HEK293 (cell line): Measurements from ENCODE around the gene CACTIN.
"Not testable (repeated sequence)": the region's sequence is repeated elsewhere in the genome, so short reads cannot be mapped to it uniquely, and the experiment has no call there.

Source experiments
- CTCF ChIA-PET: fragments of 350-600 bp; formaldehyde crosslinking; extraction: SDS; loops from one replicate; lab custom pipeline; 2021; ENCODE audit warnings: antibody characterized with exemption; lab: Yijun Ruan, JAX
- POLR2A ChIA-PET: fragments of 300-600 bp; formaldehyde crosslinking; extraction: SDS; loops from one replicate; lab custom pipeline; 2020; ENCODE audit warnings: antibody characterized with exemption, inconsistent platforms; lab: Yijun Ruan, JAX
- H3K27ac ChIP-seq: fragments of 200-500 bp; sonication (Bioruptor generic); 2 replicates; pipeline ENCODE4 v1.5.1; 2014; ENCODE audit warnings: low read depth, low read length, control low read depth, inconsistent platforms; ENCODE audit errors: extremely low read depth
- H3K36me3 ChIP-seq, 2 experiments: fragments of 200-500 bp in 1 of 2; sonication (Bioruptor generic) in 1 of 2; 1 replicate in 1 of 2; 2 replicates in 1 of 2; pipeline ENCODE4 v1.5.1; 2014 to 2017; ENCODE audit warnings: inconsistent platforms in 2 of 2, low read length in 2 of 2; ENCODE audit not compliant: control insufficient read depth in 2 of 2, insufficient read depth in 1 of 2
- H3K4me1 ChIP-seq: fragments of 200-500 bp; sonication (Bioruptor generic); 2 replicates; pipeline ENCODE4 v1.5.1; 2014; ENCODE audit warnings: mild to moderate bottlenecking, low read length, inconsistent platforms; ENCODE audit not compliant: control insufficient read depth, insufficient read depth
- H3K4me3 ChIP-seq: 2 replicates; pipeline ENCODE4 v1.5.1; 2011; ENCODE audit warnings: low read depth, mild to moderate bottlenecking, control low read depth, low read length, moderate library complexity
- H3K9me3 ChIP-seq: fragments of 200-500 bp; sonication (Bioruptor generic); 2 replicates; pipeline ENCODE4 v1.5.1; 2014; ENCODE audit warnings: low read depth, low read length, inconsistent platforms; ENCODE audit not compliant: control insufficient read depth, insufficient read depth
- BCL11A ChIP-seq: fragments of 450-650 bp; formaldehyde crosslinking; IDR thresholded peaks from 2 replicates; pipeline ENCODE4 v1.5.1; 2016; ENCODE audit warnings: low read depth, missing biosample characterization, missing genetic modification characterization
- GLI4 ChIP-seq: fragments of 450-650 bp; formaldehyde crosslinking; IDR thresholded peaks from 2 replicates; pipeline ENCODE4 v1.5.1; 2016; ENCODE audit warnings: missing biosample characterization, missing genetic modification characterization
- MYNN ChIP-seq: fragments of 450-650 bp; formaldehyde crosslinking; IDR thresholded peaks from 2 replicates; pipeline ENCODE4 v1.5.1; 2016; ENCODE audit warnings: missing biosample characterization, missing genetic modification characterization, borderline replicate concordance
- ZBTB1 ChIP-seq: fragments of 450-650 bp; formaldehyde crosslinking; IDR thresholded peaks from 2 replicates; pipeline ENCODE4 v1.5.1; 2016; ENCODE audit warnings: missing biosample characterization, missing genetic modification characterization
- ZBTB48 ChIP-seq: fragments of 450-650 bp; formaldehyde crosslinking; IDR thresholded peaks from 2 replicates; pipeline ENCODE4 v1.5.1; 2016; ENCODE audit warnings: missing biosample characterization, missing genetic modification characterization
- ZBTB8A ChIP-seq: fragments of 450-650 bp; formaldehyde crosslinking; IDR thresholded peaks from 2 replicates; pipeline ENCODE4 v1.5.1; 2016; ENCODE audit warnings: missing biosample characterization, missing genetic modification characterization
- ZEB2 ChIP-seq: fragments of 450-650 bp; formaldehyde crosslinking; IDR thresholded peaks from 2 replicates; pipeline ENCODE4 v1.5.1; 2016; ENCODE audit warnings: missing biosample characterization, missing genetic modification characterization
- ZFHX2 ChIP-seq: fragments of 450-650 bp; formaldehyde crosslinking; conservative IDR thresholded peaks from 2 replicates; pipeline ENCODE4 v1.5.1; 2016; ENCODE audit warnings: missing biosample characterization, missing genetic modification characterization
- ZFP3 ChIP-seq: fragments of 450-650 bp; formaldehyde crosslinking; IDR thresholded peaks from 2 replicates; pipeline ENCODE4 v1.5.1; 2016; ENCODE audit warnings: low read depth, missing biosample characterization, missing genetic modification characterization
- ZFP69B ChIP-seq: fragments of 450-650 bp; formaldehyde crosslinking; IDR thresholded peaks from 2 replicates; pipeline ENCODE4 v1.5.1; 2016; ENCODE audit warnings: missing biosample characterization, missing genetic modification characterization
- ZIC2 ChIP-seq: fragments of 450-650 bp; formaldehyde crosslinking; IDR thresholded peaks from 2 replicates; pipeline ENCODE4 v1.5.1; 2016; ENCODE audit warnings: missing biosample characterization, missing genetic modification characterization
- ZNF10 ChIP-seq: fragments of 450-650 bp; formaldehyde crosslinking; IDR thresholded peaks from 2 replicates; pipeline ENCODE4 v1.5.1; 2017; ENCODE audit warnings: missing biosample characterization, missing genetic modification characterization
- ZNF155 ChIP-seq: fragments of 450-650 bp; formaldehyde crosslinking; IDR thresholded peaks from 2 replicates; pipeline ENCODE4 v1.5.1; 2016; ENCODE audit warnings: missing biosample characterization, missing genetic modification characterization
- ZNF223 ChIP-seq: fragments of 450-650 bp; formaldehyde crosslinking; IDR thresholded peaks from 2 replicates; pipeline ENCODE4 v1.5.1; 2016; ENCODE audit warnings: missing biosample characterization, missing genetic modification characterization
- ZNF302 ChIP-seq: fragments of 450-650 bp; formaldehyde crosslinking; IDR thresholded peaks from 2 replicates; pipeline ENCODE4 v1.5.1; 2016; ENCODE audit warnings: missing biosample characterization, missing genetic modification characterization, low read depth
- ZNF426 ChIP-seq: fragments of 450-650 bp; formaldehyde crosslinking; IDR thresholded peaks from 2 replicates; pipeline ENCODE4 v1.5.1; 2017; ENCODE audit warnings: missing biosample characterization, missing genetic modification characterization, mild to moderate bottlenecking, inconsistent platforms, moderate library complexity
- ZNF585B ChIP-seq: fragments of 450-650 bp; formaldehyde crosslinking; IDR thresholded peaks from 2 replicates; pipeline ENCODE4 v1.5.1; 2016; ENCODE audit warnings: missing biosample characterization, missing genetic modification characterization
- ZNF777 ChIP-seq: fragments of 450-650 bp; formaldehyde crosslinking; IDR thresholded peaks from 2 replicates; pipeline ENCODE4 v1.5.1; 2017; ENCODE audit warnings: missing biosample characterization, missing genetic modification characterization, borderline replicate concordance
- ZNF792 ChIP-seq: fragments of 450-650 bp; formaldehyde crosslinking; IDR thresholded peaks from 2 replicates; pipeline ENCODE4 v1.5.1; 2016; ENCODE audit warnings: missing biosample characterization, missing genetic modification characterization
- TF ChIP-seq, protein P1 (sequence below): fragments of 450-650 bp; formaldehyde crosslinking; IDR thresholded peaks from 2 replicates; pipeline ENCODE4 v1.5.1; 2016; ENCODE audit warnings: missing biosample characterization, missing genetic modification characterization
- TF ChIP-seq, protein P2 (sequence below): fragments of 450-650 bp; formaldehyde crosslinking; IDR thresholded peaks from 2 replicates; pipeline ENCODE4 v1.5.1; 2016; ENCODE audit warnings: missing biosample characterization, missing genetic modification characterization
- TF ChIP-seq, protein P3 (sequence below): fragments of 450-650 bp; formaldehyde crosslinking; IDR thresholded peaks from 2 replicates; pipeline ENCODE4; 2016; ENCODE audit warnings: missing biosample characterization, missing genetic modification characterization

The CACTIN gene

DNA sequence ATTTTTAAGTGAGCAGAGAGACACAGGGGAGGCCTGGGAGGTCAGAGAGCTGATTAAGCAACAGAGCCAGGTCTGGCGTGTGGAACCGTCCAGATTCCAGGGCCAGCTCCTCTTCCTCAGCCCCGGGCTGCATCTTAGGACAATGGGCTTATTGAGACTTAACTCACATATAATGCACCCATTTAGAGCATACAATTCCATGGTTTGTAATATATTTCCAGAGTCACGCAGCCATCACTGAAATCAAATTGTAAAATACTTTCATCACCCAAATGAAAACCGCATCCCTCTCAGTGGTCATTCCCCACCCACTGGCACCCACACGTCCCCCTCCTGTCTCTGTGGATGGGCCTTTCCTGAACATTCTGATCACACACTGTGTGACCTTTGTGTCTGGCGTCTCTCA lies 56.0 kb downstream of the CACTIN start:
- H3K9me3 ChIP-seq = no peaks in the 10 kb centered on the region
- peaks cover 5 to 8% of the 10 kb centered on the region in 2 experiments; a peak in 2 of 3 replicates for H3K36me3 ChIP-seq
- ChIA-PET CTCF (no interaction called here), POLR2A (interaction anchor here (0.6 to 0.8 kb wide), 2 partner anchors 9 to 11 kb away, joined by 3 to 4 read pairs; no protein-coding TSS in a partner anchor)
- no peak overlapping the region for H3K4me3 ChIP-seq
- no peak overlapping the region for H3K27ac ChIP-seq
- TF ChIP-seq ZNF302 (no peak), ZNF10 (tag by site-specific recombination) (no peak), GLI4 (tag by site-specific recombination) (no peak), ZNF155 (tag by site-specific recombination) (no peak), ZIC2 (tag by site-specific recombination) (peak; percentile 31; the same call in 1 of the 2 replicates)
- TF ChIP-seq, all 188 proteins: peak for 1
- H3K4me1 ChIP-seq = no peaks in the 10 kb centered on the region

DNA sequence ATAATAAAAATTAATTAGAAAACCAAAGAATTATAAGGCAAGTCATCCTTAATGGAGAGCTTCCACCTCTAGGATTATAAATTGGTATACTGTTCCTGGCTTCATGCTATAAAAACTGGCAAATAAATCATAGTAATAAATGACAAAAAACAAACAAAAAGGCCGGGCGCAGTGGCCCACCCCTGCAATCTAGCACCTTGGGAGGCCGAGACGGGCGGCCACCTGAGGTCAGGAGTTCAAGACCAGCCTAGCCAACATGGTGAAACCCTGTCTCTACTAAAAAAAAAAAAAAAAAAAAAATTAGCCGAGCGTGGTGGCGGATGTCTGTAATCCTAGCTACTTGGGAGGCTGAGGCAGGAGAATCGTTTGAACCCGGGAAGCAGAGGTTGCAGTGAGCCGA lies 56.5 kb downstream of the CACTIN start:
- peak; percentile 52 for TF ChIP-seq ZBTB8A (tag by site-specific recombination)
- POLR2A ChIA-PET = interaction anchor here (0.6 to 0.9 kb wide), 4 partner anchors 8 to 19 kb away, joined by 3 to 4 read pairs (median 4); no protein-coding TSS in a partner anchor
- CTCF ChIA-PET = interaction anchor here (0.6 to 0.9 kb wide), 2 partner anchors 25 to 115 kb away, joined by 3 to 5 read pairs; no protein-coding TSS in a partner anchor
- not testable (repeated sequence) for H3K27ac ChIP-seq, H3K9me3 ChIP-seq, H3K4me3 ChIP-seq, H3K36me3 ChIP-seq, H3K4me1 ChIP-seq

DNA sequence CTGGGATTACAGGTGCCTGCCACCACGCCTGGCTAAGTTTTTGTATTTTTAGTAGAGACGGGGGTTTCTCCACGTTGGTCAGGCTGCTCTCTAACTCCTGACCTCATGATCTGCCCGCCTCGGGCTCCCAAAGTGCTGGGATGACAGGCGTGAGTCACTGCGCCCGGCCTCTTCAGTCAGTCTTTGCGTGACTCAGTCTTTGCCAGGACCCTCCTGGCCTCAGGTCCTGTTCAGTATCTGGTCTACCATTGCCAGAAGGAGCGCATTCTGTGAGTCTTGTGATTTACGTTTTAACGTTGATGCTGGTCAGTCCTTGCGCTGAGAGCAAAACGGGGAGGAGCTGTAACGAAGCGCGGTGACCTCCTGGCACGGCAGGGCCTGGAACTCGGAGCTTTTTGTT lies 61.5 kb downstream of the CACTIN start:
- Histone ChIP-seq H3K4me3 (no peak overlapping the region), H3K36me3 (no peaks in the 10 kb centered on the region), H3K4me1 (no peaks in the 10 kb centered on the region), H3K27ac (no peak overlapping the region), H3K9me3 (no peaks in the 10 kb centered on the region)
- TF ChIP-seq ZFHX2 (no peak), ZFP3 (tag by site-specific recombination) (no peak), ZNF777 (tag by site-specific recombination) (no peak), ZEB2 (tag by site-specific recombination) (no peak), ZNF585B (tag by site-specific recombination) (no peak), ZFP69B (tag by site-specific recombination) (no peak), ZNF426 (tag by site-specific recombination) (no peak), MYNN (no peak), ZNF792 (no peak), ZNF223 (no peak), ZBTB48 (tag by site-specific recombination) (no peak), BCL11A (tag by site-specific recombination) (no peak), ZBTB1 (tag by site-specific recombination) (no peak)
- TF ChIP-seq, protein P1, sequence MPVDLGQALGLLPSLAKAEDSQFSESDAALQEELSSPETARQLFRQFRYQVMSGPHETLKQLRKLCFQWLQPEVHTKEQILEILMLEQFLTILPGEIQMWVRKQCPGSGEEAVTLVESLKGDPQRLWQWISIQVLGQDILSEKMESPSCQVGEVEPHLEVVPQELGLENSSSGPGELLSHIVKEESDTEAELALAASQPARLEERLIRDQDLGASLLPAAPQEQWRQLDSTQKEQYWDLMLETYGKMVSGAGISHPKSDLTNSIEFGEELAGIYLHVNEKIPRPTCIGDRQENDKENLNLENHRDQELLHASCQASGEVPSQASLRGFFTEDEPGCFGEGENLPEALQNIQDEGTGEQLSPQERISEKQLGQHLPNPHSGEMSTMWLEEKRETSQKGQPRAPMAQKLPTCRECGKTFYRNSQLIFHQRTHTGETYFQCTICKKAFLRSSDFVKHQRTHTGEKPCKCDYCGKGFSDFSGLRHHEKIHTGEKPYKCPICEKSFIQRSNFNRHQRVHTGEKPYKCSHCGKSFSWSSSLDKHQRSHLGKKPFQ (tag by site-specific recombination) = no peak
- TF ChIP-seq, protein P2, sequence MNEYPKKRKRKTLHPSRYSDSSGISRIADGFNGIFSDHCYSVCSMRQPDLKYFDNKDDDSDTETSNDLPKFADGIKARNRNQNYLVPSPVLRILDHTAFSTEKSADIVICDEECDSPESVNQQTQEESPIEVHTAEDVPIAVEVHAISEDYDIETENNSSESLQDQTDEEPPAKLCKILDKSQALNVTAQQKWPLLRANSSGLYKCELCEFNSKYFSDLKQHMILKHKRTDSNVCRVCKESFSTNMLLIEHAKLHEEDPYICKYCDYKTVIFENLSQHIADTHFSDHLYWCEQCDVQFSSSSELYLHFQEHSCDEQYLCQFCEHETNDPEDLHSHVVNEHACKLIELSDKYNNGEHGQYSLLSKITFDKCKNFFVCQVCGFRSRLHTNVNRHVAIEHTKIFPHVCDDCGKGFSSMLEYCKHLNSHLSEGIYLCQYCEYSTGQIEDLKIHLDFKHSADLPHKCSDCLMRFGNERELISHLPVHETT = no peak
- TF ChIP-seq, protein P3, sequence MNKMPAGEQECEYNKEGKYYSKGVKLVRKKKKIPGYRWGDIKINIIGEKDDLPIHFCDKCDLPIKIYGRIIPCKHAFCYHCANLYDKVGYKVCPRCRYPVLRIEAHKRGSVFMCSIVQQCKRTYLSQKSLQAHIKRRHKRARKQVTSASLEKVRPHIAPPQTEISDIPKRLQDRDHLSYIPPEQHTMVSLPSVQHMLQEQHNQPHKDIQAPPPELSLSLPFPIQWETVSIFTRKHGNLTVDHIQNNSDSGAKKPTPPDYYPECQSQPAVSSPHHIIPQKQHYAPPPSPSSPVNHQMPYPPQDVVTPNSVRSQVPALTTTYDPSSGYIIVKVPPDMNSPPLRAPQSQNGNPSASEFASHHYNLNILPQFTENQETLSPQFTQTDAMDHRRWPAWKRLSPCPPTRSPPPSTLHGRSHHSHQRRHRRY (tag by site-specific recombination) = no peak
- ChIA-PET POLR2A (interaction anchor here (0.9 kb wide), 1 partner anchor 14 kb away, joined by 3 read pairs; no protein-coding TSS in a partner anchor), CTCF (interaction anchor here (0.5 to 0.6 kb wide), 2 partner anchors 20 to 686 kb away, joined by 3 read pairs; no protein-coding TSS in a partner anchor)
